Measurements from ENCODE around the gene NELFB.

- TF ChIP-seq, protein P1, sequence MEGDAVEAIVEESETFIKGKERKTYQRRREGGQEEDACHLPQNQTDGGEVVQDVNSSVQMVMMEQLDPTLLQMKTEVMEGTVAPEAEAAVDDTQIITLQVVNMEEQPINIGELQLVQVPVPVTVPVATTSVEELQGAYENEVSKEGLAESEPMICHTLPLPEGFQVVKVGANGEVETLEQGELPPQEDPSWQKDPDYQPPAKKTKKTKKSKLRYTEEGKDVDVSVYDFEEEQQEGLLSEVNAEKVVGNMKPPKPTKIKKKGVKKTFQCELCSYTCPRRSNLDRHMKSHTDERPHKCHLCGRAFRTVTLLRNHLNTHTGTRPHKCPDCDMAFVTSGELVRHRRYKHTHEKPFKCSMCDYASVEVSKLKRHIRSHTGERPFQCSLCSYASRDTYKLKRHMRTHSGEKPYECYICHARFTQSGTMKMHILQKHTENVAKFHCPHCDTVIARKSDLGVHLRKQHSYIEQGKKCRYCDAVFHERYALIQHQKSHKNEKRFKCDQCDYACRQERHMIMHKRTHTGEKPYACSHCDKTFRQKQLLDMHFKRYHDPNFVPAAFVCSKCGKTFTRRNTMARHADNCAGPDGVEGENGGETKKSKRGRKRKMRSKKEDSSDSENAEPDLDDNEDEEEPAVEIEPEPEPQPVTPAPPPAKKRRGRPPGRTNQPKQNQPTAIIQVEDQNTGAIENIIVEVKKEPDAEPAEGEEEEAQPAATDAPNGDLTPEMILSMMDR (IDR thresholded peaks at IDR 0.05), result no peak
- TF ChIP-seq POLR2A (IDR thresholded peaks at IDR 0.05), result no peak
- TF ChIP-seq EP300 (IDR thresholded peaks at IDR 0.05), result no peak
- no peak for TF ChIP-seq POLR2AphosphoS5 (IDR thresholded peaks at IDR 0.05)
Observed at GRCh38 chr9:137226338-137227053, 28.6 kb upstream of the NELFB start.

All from suprapubic skin (tissue), 4 donors.